HG03066 (cell line): ENCODE measurements around the gene PRKN.
"Not testable (repeated sequence)": the region's sequence is repeated elsewhere in the genome, so short reads cannot be mapped to it uniquely, and the experiment has no call there.

Experiments
- ATAC-seq: cut with Tn5 transposase; IDR thresholded peaks from one replicate; pipeline ENCODE4 v1.9.1; 2021; ENCODE audit warnings: low read depth; ENCODE audit not compliant: unreplicated experiment

PRKN gene

GRCh38 chr6:162390961-162391811, 336.4 kb downstream of the PRKN start:
- ATAC-seq = not testable (repeated sequence)

- ATAC-seq = no peak
Measured at GRCh38 chr6:162389343-162390085, 338.1 kb downstream of the PRKN start.

- ATAC-seq = no peak
Measured at GRCh38 chr6:162388383-162388777, 339.2 kb downstream of the PRKN start.

- no peak for ATAC-seq
Measured at GRCh38 chr6:162387718-162388382, 339.7 kb downstream of the PRKN start.

GRCh38 chr6:162385980-162386379, 341.6 kb downstream of the PRKN start:
- no peak for ATAC-seq

- ATAC-seq = no peak
Measured at GRCh38 chr6:162379757-162380409, 347.7 kb downstream of the PRKN start.

- no peak for ATAC-seq
Measured at GRCh38 chr6:162377735-162378134, 349.8 kb downstream of the PRKN start.

GRCh38 chr6:162373868-162374267, 353.7 kb downstream of the PRKN start:
- no peak for ATAC-seq

GRCh38 chr6:162373192-162373591, 354.4 kb downstream of the PRKN start:
- no peak for ATAC-seq

- ATAC-seq = no peak
Measured at GRCh38 chr6:162372106-162372505, 355.5 kb downstream of the PRKN start.

GRCh38 chr6:162371121-162371520, 356.4 kb downstream of the PRKN start:
- no peak for ATAC-seq

- no peak for ATAC-seq
Measured at GRCh38 chr6:162369091-162369490, 358.5 kb downstream of the PRKN start.

- ATAC-seq = no peak
Measured at GRCh38 chr6:162364488-162364887, 363.1 kb downstream of the PRKN start.

GRCh38 chr6:162363757-162364156, 363.8 kb downstream of the PRKN start:
- no peak for ATAC-seq

GRCh38 chr6:162360901-162361567, 366.5 kb downstream of the PRKN start:
- ATAC-seq = no peak

- no peak for ATAC-seq
Measured at GRCh38 chr6:162358625-162359024, 368.9 kb downstream of the PRKN start.

GRCh38 chr6:162345051-162345511, 382.5 kb downstream of the PRKN start:
- no peak for ATAC-seq

- ATAC-seq = no peak
Measured at GRCh38 chr6:162344646-162345010, 382.9 kb downstream of the PRKN start.

GRCh38 chr6:162343936-162344645, 383.5 kb downstream of the PRKN start:
- no peak for ATAC-seq
